Epithelial cell of umbilical artery (primary cell): ENCODE data around the gene MLLT6. TPM values are rescaled to one million over a fixed set of nuclear protein-coding genes. Genes with fewer than 3 reads are reported as not detected.

ENCODE experiments used
- total RNA-seq: library from RNA; depleted of rRNA; stranded (reverse); fragments of >200 nt; gene quantifications from 2 replicates; pipeline ENCODE4 v1.2.3, GENCODE V29; 2014

Gene MLLT6
- total RNA-seq: 14.3 and 21.6 TPM in 2 replicates

DNA sequence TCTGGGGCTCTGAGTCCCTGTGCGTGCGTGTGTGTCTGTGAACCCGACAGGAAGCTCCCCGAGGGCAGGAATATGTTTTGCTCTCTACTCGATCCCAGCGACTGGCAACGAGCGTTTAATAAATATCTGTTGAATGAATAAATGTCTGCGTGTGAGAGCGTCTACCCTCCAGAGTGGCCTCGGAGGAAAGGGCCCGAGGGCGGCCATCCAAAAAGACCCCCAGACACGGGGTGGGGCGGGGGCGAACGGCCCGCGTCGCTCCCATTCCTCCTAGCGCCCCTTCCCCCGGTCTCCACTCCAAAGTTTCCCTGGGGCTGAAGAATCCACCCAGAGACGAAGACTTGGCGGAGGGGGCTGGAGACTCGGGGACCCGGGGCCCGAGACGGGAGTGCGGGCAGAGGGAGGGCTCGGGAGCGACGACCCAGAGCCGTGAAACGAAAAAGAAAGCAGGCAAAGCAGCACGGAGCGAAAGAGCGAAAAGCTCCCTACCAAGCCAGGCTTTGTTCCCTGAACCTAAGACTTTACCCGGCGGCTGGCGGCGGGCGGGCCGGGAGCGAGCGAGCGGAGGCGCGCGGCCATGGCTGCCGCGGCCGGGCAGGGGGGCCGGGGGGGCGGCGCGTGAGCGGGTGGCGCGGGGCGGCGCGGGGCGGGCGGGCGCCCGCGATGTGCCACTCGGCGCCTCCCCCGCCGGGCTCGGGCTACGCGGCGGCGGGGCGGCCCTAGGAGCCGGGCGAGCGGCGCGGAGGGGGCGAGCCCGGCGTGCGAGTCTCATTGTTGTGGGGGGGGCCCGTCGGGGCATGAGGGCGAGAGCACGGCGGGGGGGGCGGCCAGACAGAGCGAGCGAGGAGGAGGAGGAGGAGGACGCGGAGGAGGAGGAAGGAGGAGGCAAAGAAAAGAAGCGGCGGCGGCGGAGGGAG, at the start of gene MLLT6:
Gene MLLT6, plus strand, starts transcription at position 668 of the 917 bp plus-strand sequence. CDS start 360 bp downstream, outside the sequence.

DNA sequence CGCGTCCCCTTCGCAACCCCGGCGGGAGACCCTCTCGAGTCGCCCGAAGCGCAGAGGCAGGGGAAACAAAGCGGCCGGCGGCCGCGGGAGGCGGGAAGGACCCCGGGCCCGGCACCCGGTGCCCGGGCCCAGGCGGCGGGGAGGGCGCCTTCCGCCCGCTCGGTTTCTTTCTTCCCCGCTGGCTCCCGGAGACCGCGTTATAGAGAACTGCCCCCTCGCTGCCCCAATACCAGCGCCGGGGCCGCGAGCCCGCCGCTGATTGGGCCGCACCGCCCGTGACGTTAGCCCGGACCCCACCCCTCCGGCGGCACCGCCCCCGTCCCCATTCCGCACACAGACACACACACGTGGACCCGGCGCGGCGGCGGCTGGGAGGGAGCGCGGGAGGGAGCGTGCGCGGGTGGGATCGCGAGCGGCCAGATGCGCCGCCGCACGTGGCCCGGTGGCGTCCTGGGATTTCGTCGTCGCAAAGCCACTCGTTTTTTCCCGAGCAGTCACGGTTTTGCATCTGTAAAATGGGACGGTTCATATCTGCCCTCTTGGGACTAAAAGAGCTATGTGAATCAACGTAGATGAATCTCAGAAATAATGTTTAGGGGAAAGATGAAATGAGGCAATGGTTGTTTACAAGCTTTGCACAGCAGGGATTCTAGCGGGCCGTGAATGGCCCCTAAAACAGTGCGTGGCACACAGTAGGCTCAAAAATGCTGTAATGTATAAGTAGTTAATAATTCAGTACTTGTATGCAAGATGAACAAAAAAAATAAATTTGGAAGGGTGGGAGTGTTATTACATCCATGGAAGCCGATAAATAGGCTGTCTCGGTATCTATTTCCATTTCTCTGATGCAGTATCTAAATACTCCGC, 30.1 kb upstream of the MLLT6 start, which contains the start of gene EPOP:
Gene EPOP, minus strand, starts transcription at position 209 of the 867 bp plus-strand sequence. CDS start 462 bp downstream, outside the sequence.

DNA sequence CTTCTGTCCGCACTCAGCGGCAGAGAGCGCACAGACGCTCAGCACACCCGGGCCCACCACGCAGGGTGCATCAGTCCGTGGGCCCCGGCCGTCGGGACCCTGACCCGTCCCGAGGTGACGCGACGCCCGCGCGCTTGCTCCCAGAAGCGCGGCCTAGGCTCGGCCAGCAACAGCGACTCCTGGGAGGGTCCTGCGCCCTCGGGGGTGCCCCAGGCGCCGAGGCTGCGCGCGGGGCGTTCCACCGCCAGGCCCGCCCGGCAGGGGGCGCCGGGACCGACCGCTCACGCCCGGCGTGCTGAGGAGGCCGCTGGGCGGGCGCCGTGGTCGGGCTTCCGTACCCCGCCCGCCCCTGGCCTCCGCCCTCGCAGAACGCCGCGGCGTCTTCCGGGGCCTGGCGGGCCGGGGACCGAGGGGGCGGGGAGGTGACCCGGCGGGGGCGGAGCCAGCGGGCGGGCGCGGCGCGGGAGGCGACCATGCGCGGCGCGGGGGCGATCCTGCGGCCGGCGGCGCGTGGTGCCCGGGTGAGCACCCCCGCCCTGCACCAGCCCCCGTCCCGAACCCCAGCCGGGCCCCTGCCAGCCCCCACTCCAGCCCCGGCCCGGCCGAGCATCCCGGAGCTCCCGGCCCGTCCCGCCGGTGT, 24.9 kb downstream of the MLLT6 start, which contains the start of gene CISD3:
Gene CISD3, plus strand, starts transcription at position 456 of the 640 bp plus-strand sequence. Its CDS starts 18 bp downstream, at position 474.

DNA sequence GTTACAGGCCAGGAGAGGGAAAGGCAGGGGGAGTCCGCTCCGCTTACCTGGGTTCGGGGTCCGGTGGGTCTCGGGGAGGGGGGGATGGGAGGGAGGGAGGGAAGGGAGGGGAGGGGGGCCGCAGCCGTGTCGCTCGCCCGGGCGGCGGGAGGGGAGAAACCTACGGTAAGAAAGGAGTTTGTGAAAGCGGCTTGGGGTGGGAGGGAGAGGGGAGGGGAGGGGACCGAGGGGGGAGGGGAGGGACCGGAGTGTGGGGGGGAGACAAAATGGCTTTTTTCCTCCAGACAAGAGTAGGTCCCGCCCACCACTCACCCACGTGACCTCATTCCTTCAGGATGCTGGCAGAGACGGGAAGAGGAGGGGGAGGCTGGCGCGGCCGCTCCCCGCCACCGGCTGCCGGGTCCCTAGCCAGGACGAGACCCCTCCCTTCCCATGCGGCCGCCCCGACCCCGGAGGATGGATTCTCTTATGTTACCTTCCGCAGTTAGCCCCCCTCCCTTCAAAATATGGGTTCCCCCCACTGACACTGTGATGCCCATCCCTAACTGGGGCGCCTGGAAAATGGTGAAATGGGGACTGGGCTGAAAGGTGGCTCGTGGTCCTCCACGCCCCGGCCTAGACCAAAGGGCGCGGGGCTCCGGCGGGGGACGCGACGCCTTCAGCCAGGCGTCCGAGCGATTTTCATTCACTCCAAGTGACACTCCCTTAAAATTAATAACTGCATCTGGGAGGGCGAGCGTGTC, 43.2 kb downstream of the MLLT6 start, which contains the start of gene PCGF2:
Gene PCGF2, minus strand, starts transcription at position 188 of the 743 bp plus-strand sequence. CDS start 7,934 bp downstream, outside the sequence.

DNA sequence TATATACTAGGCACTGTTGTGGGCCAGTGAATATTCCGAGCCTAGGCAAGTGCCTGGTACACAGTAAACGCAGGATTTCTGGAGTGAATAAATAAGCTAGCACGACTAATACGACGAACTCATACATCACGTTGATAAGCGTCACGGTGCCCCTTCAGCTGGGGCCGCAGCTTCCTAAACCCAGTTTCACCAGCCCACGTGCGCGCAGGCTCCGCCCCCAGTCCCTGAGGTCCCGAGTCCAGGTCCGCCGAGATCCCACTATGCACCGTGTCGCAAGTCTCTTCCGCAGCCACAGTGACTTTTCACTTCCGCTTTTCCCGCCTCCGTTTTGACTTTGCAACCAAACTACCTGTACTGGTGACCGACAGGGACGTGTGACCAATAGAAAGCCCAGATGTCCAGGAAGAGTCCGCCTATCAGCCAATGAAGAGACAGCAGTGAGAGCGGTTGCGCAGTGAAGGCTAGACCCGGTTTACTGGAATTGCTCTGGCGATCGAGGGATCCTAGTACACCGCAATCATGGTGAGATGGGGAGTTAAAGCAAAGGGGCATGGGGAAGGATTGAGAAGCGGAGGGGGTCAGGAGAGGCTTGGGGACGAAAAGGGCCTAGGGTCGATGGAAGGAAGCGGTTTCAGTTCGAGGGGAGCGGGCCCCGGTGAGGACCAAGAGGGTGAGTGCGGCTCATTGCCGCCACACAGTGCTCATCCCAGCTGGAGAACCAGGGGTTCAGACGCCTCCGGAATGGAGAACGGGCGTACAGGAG, 47.4 kb downstream of the MLLT6 start, which contains the start of gene PSMB3:
Gene PSMB3, plus strand, starts transcription at position 434 of the 763 bp plus-strand sequence. Its CDS starts 86 bp downstream, at position 520.

Other genes starting within 250 kb of the MLLT6 start
- 0.32 TPM in 1 of 2 replicates, not detected in the other for gene SRCIN1, start 99.3 kb upstream of the MLLT6 start, total RNA-seq
- gene EPOP, start 30.3 kb upstream of the MLLT6 start, total RNA-seq: 1.5 and 4.2 TPM in 2 replicates
- gene CISD3, start 25.1 kb downstream of the MLLT6 start, total RNA-seq: 4.9 and 5.3 TPM in 2 replicates
- gene PCGF2, start 43.1 kb downstream of the MLLT6 start, total RNA-seq: 3.6 and 5.5 TPM in 2 replicates
- gene PSMB3, start 47.5 kb downstream of the MLLT6 start, total RNA-seq: 540 and 549 TPM in 2 replicates
- gene PIP4K2B, start 94.3 kb downstream of the MLLT6 start, total RNA-seq: 40.3 and 55.8 TPM in 2 replicates
- 7.8 and 9.7 TPM in 2 replicates for gene CWC25, start 120.0 kb downstream of the MLLT6 start, total RNA-seq
- 903 and 1,481 TPM in 2 replicates for gene RPL23, start 148.4 kb downstream of the MLLT6 start, total RNA-seq
- gene LASP1, start 164.8 kb downstream of the MLLT6 start, total RNA-seq: 92.6 and 93.9 TPM in 2 replicates